Ishikawa (cell line): ENCODE data around the gene ZNF664.
A peak's percentile ranks its signal among the peaks of the same experiment; 100 is the strongest.

ENCODE experiments used
- CEBPB ChIP-seq: IDR thresholded peaks from 2 replicates; pipeline ENCODE4 v1.6.1; 2012
- CREB1 ChIP-seq: IDR thresholded peaks from 2 replicates; pipeline ENCODE4 v1.6.1; 2012; ENCODE audit warnings: low read depth
- EGR1 ChIP-seq: IDR thresholded peaks from 2 replicates; pipeline ENCODE4 v1.6.1; 2012
- EP300 ChIP-seq: IDR thresholded peaks from 2 replicates; pipeline ENCODE4 v1.6.1; 2012; ENCODE audit warnings: borderline replicate concordance
- FOXM1 ChIP-seq: IDR thresholded peaks from 2 replicates; pipeline ENCODE4 v1.6.1; 2012; ENCODE audit warnings: low read depth, borderline replicate concordance
- MAX ChIP-seq: IDR thresholded peaks from 2 replicates; pipeline ENCODE4 v1.6.1; 2012
- NFIC ChIP-seq: IDR thresholded peaks from 2 replicates; pipeline ENCODE4 v1.6.1; 2012
- RAD21 ChIP-seq: IDR thresholded peaks from 2 replicates; pipeline ENCODE4 v1.6.1; 2012; ENCODE audit warnings: low read depth
- REST ChIP-seq: IDR thresholded peaks from 2 replicates; pipeline ENCODE4 v1.6.1; 2012; ENCODE audit warnings: low read depth, mild to moderate bottlenecking
- TAF1 ChIP-seq: IDR thresholded peaks from 2 replicates; pipeline ENCODE4 v1.6.1; 2012; ENCODE audit warnings: low read depth, mild to moderate bottlenecking
- TCF12 ChIP-seq: IDR thresholded peaks from 2 replicates; pipeline ENCODE4 v1.6.1; 2012; ENCODE audit warnings: low read depth
- TEAD4 ChIP-seq: IDR thresholded peaks from 2 replicates; pipeline ENCODE4 v1.6.1; 2012
- USF1 ChIP-seq: IDR thresholded peaks from 2 replicates; pipeline ENCODE4 v1.6.1; 2012
- YY1 ChIP-seq: IDR thresholded peaks from 2 replicates; pipeline ENCODE4 v1.6.1; 2012; ENCODE audit warnings: low read depth
- ZBTB7A ChIP-seq: IDR thresholded peaks from 2 replicates; pipeline ENCODE4 v1.6.1; 2012; ENCODE audit warnings: low read depth

Gene ZNF664

GRCh38 chr12:123971449-123971769 is 1.6 kb upstream of the ZNF664 start:
- no peak for TF ChIP-seq EP300
- TF ChIP-seq CREB1, result no peak
- TF ChIP-seq TEAD4, result no peak
- no peak for TF ChIP-seq NFIC
- TF ChIP-seq MAX, result no peak
- TF ChIP-seq YY1, result no peak
- no peak for TF ChIP-seq ZBTB7A
- no peak for TF ChIP-seq TCF12
- no peak for TF ChIP-seq EGR1
- no peak for TF ChIP-seq TAF1
- no peak for TF ChIP-seq RAD21
- TF ChIP-seq REST, result no peak
- no peak for TF ChIP-seq CEBPB
- TF ChIP-seq FOXM1, result no peak
- no peak for TF ChIP-seq USF1

GRCh38 chr12:123971770-123972456 is 1.1 kb upstream of the ZNF664 start:
- TF ChIP-seq ZBTB7A, result peak; percentile 94
- TF ChIP-seq USF1, result no peak

- TF ChIP-seq FOXM1, result no peak
- no peak for TF ChIP-seq RAD21
- TF ChIP-seq REST, result peak; percentile 52
- TF ChIP-seq EGR1, result no peak
- no peak for TF ChIP-seq TCF12
- no peak for TF ChIP-seq EP300
- no peak; the same call in 1 of the 2 replicates for TF ChIP-seq YY1
- no peak for TF ChIP-seq MAX
- TF ChIP-seq CREB1, result no peak
- TF ChIP-seq ZBTB7A, result peak; percentile 21; the same call in 1 of the 2 replicates
- TF ChIP-seq TAF1, result no peak
- no peak for TF ChIP-seq TEAD4
- no peak for TF ChIP-seq USF1
- peak; percentile 19; the same call in 1 of the 2 replicates for TF ChIP-seq NFIC
- no peak for TF ChIP-seq CEBPB
Measured at GRCh38 chr12:123973552-123974341, 732 bp downstream of the ZNF664 start.

GRCh38 chr12:123976227-123976826 is 3.3 kb downstream of the ZNF664 start:
- TF ChIP-seq YY1, result no peak
- TF ChIP-seq REST, result no peak
- TF ChIP-seq USF1, result no peak
- TF ChIP-seq EGR1, result no peak
- TF ChIP-seq MAX, result no peak
- no peak for TF ChIP-seq RAD21
- TF ChIP-seq EP300, result no peak
- no peak for TF ChIP-seq CREB1
- no peak for TF ChIP-seq TAF1
- TF ChIP-seq ZBTB7A, result no peak
- TF ChIP-seq NFIC, result no peak
- TF ChIP-seq TEAD4, result no peak
- TF ChIP-seq CEBPB, result no peak
- TF ChIP-seq FOXM1, result no peak
